Measurements from ENCODE around the gene AGPAT3. TPM values are rescaled to one million over a fixed set of nuclear protein-coding genes. Genes with fewer than 3 reads are reported as not detected.

AGPAT3 gene
- polyA plus RNA-seq, 1 experiment = 36.1 TPM

- CTCF ChIA-PET = no interaction called here
- Histone ChIP-seq H3K27me3 (ENCODE audit: control insufficient read depth, insufficient read depth, low read length) (no peaks in the 10 kb centered on the region), H3K27ac (ENCODE audit: low read depth, low read length) (no peak overlapping the region), H3K9me3 (ENCODE audit: control insufficient read depth, insufficient read depth, low read length) (no peaks in the 10 kb centered on the region; the same call in 1 of the 2 replicates), H3K4me3 (ENCODE audit: low read depth, low read length) (no peak overlapping the region)
- no peak for TF ChIP-seq CTCF (IDR thresholded peaks at IDR 0.05; ENCODE audit: low read depth, low read length)
- POLR2A ChIA-PET = no interaction called here
- DNase-seq (ENCODE audit: low read depth, low spot score) = no peak
Observed at GRCh38 chr21:43979654-43980053, 114.6 kb downstream of the AGPAT3 start.

GRCh38 chr21:43981151-43981870, 116.3 kb downstream of the AGPAT3 start:
- DNase-seq (ENCODE audit: low read depth, low spot score) = no peak

GRCh38 chr21:43981871-43982210, 116.8 kb downstream of the AGPAT3 start:
- Histone ChIP-seq H3K27ac (ENCODE audit: low read depth, low read length) (no peak overlapping the region), H3K4me3 (ENCODE audit: low read depth, low read length) (no peak overlapping the region), H3K27me3 (ENCODE audit: control insufficient read depth, insufficient read depth, low read length) (peaks cover 3% of the 10 kb centered on the region), H3K9me3 (ENCODE audit: control insufficient read depth, insufficient read depth, low read length) (peaks cover 5% of the 10 kb centered on the region; the same call in 1 of the 2 replicates)
- no peak for DNase-seq (ENCODE audit: low read depth, low spot score)
- ChIA-PET POLR2A (no interaction called here), CTCF (no interaction called here)
- no peak for TF ChIP-seq CTCF (IDR thresholded peaks at IDR 0.05; ENCODE audit: low read depth, low read length)

More at GRCh38 chr21:43981151-43981870, 116.3 kb downstream of the AGPAT3 start:
- ChIA-PET POLR2A (no interaction called here), CTCF (no interaction called here)
- no peak overlapping the region for H3K4me3 ChIP-seq (ENCODE audit: low read depth, low read length)
- peaks cover 5% of the 10 kb centered on the region; the same call in 1 of the 2 replicates for H3K9me3 ChIP-seq (ENCODE audit: control insufficient read depth, insufficient read depth, low read length)
- H3K27me3 ChIP-seq (ENCODE audit: control insufficient read depth, insufficient read depth, low read length) = peaks cover 3% of the 10 kb centered on the region
- no peak for TF ChIP-seq CTCF (IDR thresholded peaks at IDR 0.05; ENCODE audit: low read depth, low read length)
- H3K27ac ChIP-seq (ENCODE audit: low read depth, low read length) = no peak overlapping the region

GRCh38 chr21:43982489-43983078, 117.6 kb downstream of the AGPAT3 start:
- H3K27ac ChIP-seq (ENCODE audit: low read depth, low read length) = no peak overlapping the region
- CTCF ChIA-PET = no interaction called here
- POLR2A ChIA-PET = no interaction called here
- peaks cover 3% of the 10 kb centered on the region for H3K27me3 ChIP-seq (ENCODE audit: control insufficient read depth, insufficient read depth, low read length)
- DNase-seq (ENCODE audit: low read depth, low spot score) = no peak
- H3K9me3 ChIP-seq (ENCODE audit: control insufficient read depth, insufficient read depth, low read length) = peaks cover 5% of the 10 kb centered on the region; the same call in 1 of the 2 replicates
- TF ChIP-seq CTCF (IDR thresholded peaks at IDR 0.05; ENCODE audit: low read depth, low read length) = no peak
- no peak overlapping the region for H3K4me3 ChIP-seq (ENCODE audit: low read depth, low read length)

- Histone ChIP-seq H3K27me3 (ENCODE audit: control insufficient read depth, insufficient read depth, low read length) (peaks cover 3% of the 10 kb centered on the region), H3K27ac (ENCODE audit: low read depth, low read length) (no peak overlapping the region), H3K4me3 (ENCODE audit: low read depth, low read length) (no peak overlapping the region), H3K9me3 (ENCODE audit: control insufficient read depth, insufficient read depth, low read length) (peaks cover 5% of the 10 kb centered on the region; the same call in 1 of the 2 replicates)
- ChIA-PET CTCF (no interaction called here), POLR2A (no interaction called here)
- TF ChIP-seq CTCF (IDR thresholded peaks at IDR 0.05; ENCODE audit: low read depth, low read length) = no peak
- DNase-seq (ENCODE audit: low read depth, low spot score) = no peak
Observed at GRCh38 chr21:43983390-43983789, 118.4 kb downstream of the AGPAT3 start.

All from AG04450 (cell line).